ENCODE results near the gene BCDIN3D.

GRCh38 chr12:49874142-49874897 is 31.4 kb upstream of the BCDIN3D start:
- TF ChIP-seq, protein P1, sequence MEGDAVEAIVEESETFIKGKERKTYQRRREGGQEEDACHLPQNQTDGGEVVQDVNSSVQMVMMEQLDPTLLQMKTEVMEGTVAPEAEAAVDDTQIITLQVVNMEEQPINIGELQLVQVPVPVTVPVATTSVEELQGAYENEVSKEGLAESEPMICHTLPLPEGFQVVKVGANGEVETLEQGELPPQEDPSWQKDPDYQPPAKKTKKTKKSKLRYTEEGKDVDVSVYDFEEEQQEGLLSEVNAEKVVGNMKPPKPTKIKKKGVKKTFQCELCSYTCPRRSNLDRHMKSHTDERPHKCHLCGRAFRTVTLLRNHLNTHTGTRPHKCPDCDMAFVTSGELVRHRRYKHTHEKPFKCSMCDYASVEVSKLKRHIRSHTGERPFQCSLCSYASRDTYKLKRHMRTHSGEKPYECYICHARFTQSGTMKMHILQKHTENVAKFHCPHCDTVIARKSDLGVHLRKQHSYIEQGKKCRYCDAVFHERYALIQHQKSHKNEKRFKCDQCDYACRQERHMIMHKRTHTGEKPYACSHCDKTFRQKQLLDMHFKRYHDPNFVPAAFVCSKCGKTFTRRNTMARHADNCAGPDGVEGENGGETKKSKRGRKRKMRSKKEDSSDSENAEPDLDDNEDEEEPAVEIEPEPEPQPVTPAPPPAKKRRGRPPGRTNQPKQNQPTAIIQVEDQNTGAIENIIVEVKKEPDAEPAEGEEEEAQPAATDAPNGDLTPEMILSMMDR (IDR thresholded peaks at IDR 0.05): no peak
- TF ChIP-seq POLR2A (IDR thresholded peaks at IDR 0.05): no peak
